ENCODE data around the gene PDE6G.
A peak's percentile ranks its signal among the peaks of the same experiment; 100 is the strongest.
"Not testable (repeated sequence)": the region's sequence is repeated elsewhere in the genome, so short reads cannot be mapped to it uniquely, and the experiment has no call there.

The PDE6G gene

GRCh38 chr17:81635431-81635830 lies 20.9 kb downstream of the PDE6G start:
- no peak for DNase-seq (ENCODE audit: low read depth)

GRCh38 chr17:81631482-81631881 lies 24.9 kb downstream of the PDE6G start:
- DNase-seq (ENCODE audit: low read depth): no peak

DNA sequence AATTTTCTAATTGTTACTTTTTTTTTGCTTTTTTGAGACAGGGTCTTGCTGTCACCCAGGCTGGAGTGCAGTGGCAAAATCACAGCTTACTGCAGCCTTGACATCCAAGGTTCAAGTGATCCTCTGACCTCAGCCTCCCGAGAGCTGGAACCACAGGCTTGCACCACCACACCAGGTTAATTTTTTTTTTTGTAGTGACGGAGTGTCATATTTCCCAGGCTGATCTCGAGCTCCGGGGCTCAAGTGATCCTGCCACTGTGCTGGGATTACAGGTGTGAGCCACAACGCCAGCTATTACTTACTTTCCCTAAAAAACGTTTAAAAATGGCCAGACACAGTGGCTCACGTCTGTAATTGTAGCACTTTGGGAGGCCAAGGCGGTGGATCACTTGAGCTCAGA lies 26.1 kb downstream of the PDE6G start:
- DNase-seq (ENCODE audit: low read depth): no peak

DNA sequence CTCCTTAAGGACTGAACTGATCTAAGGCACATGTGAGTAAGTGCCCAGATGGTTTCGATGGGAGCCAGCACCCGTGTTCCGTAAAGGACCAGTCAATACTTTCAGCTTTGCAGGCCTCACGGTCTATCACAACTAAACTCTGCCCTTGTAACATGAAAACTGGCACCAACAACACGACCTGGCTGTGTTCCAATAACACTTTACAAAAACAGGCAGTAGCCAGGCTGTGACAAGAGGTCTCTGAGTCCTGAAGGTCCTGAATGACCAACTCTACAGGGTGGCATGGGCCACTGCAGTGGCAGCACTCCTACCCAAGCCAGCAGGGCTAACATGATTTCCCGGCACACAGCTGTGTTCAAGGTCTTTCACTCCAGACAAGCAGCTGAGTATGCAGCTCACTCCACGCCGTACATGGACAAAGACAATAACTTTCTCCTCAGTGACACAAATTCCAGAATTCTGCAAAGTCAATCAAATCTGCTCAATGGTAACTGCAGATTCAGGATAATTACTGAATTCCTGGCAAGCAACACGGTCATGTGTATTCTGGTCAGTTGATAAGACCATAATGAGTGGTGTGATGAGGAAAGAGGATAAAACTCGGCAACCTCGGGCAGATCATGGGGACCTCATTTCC lies 34.7 kb downstream of the PDE6G start:
- no peak for DNase-seq (ENCODE audit: low read depth)

GRCh38 chr17:81618307-81618706 lies 38.0 kb downstream of the PDE6G start:
- DNase-seq (ENCODE audit: low read depth): not testable (repeated sequence)

DNA sequence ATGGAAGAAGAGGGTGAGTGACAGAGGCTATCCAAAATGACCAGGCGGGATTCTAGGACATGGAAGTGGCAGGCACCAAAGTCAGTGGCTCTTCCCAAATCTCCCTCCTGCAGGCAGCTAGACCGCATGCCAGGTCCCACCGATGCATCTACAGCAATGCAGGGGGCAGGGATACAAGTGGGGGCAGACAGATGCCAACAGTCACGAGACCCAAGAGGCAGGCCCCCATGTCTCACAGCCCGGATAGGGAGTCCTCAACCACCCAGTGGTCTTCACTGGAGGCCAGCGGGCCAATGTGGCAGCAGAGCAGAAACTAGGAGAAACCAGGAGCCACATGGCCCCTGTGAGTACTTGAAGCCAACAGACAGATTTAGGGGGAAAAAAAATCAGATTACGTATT lies 39.5 kb downstream of the PDE6G start:
- no peak for DNase-seq (ENCODE audit: low read depth)

DNA sequence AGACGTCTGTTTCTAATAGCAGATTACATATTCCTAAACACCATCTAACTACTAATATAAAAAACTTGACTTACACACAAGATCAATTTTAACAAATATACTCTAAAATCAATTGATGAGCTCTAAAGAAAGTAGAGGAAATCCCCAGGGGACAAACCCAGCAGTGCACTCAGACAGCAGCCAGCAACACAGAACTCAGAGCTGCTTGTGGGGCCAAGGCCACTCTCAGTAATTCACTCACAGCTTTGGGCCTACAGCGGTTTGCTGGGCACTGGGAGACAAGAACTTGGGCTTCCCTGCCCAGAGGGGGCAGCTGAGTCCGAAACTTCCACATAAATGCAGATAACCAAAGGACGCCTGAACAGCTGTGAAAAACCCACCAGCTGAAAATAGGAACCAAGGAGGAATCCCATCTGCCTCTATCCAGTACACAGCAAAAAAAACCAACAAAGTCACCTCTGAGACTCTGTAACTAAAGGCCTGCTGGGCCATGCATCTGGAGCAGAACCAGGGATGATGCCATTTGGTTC lies 40.9 kb downstream of the PDE6G start:
- DNase-seq (ENCODE audit: low read depth): no peak

DNA sequence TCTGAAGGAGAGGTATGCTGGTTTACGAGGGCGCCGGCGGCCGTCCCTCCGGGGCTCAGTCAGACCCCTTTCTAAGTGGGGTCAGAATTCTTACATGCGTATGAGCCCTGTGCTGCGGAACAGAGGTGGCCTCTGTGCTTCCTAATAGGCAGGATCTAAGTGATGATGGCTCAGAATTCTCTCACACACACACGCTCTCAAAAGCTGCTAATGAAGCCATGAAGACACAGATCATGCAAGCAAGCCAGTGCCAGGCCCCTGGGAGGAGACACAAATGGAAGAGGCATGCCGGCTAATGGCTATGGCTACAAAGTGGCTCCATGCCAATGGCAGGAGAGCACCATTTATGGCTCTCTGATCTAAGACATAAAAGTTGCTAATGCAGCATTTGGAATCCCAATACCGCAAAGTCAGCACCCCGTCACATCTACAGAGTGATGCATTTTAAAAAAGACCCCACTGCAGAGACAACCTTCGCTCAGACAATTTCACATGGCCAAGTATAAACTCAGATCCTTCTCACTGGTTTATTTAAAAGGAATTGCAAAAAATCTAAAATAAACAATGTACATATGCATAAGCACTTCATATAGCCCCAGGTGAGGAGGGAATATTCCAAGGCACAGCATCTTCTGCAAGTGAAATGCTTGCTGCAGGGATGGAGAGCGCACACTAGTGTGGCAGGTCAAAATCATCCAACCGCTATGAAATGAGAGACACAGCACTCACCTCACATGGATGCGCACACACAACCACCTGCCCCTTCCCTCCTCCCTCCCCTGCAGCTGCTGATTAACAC lies 44.0 kb downstream of the PDE6G start:
- DNase-seq (ENCODE audit: low read depth): no peak

DNA sequence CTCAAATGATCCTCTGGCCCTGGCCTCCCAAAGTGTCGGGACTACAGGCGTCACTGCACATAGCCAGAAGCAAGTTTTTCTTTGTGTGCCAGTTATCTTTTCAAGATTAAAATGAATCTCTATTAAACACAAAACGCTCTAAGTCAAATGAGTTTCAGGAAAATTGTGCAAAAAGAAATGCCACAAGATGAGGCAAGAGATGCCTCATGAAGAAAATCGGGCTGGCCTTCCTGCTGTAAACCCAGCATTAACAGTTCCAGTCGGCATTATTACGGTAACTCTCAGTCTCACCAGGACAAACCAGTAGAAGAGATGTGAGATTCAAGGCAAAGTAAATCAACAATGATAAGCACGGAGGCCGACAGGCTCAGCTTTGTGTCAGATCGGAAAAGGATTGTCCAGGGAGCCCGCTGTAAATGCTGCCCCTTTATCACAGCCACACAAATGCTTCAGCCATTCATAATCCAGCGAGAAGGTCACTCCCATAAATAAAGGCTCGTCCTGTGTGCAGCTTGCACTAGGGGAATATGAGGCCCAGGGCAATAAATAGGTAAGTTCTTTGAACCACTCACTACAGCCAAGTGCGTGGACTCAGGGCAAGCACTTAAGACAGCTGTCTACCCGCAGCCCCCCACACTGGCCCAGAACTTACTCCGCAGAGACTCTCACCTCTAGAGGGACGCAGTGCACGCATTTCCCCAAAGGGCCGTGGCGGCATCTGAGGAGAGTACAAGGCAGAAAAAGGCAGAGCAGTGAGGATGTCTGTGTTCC lies 46.6 kb downstream of the PDE6G start:
- no peak for DNase-seq (ENCODE audit: low read depth)

DNA sequence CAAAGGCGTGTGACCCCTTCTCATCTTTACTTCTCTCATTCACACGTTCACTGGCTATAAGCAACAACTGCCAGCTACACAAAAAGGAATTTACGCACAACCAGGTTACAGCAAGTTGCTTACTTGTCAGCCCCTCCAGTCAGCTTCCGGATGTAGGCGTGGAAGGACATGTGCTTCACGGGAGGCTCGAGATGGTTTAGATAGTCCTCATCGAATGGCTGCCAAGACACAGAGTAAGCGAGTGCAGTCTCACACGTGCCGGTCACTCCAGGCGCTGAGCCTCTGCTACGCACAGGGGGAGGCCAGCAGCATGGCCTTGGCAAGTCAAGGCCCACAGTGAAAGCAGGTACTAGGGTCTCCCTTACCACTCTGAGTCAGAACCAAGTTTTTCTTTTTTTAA lies 47.7 kb downstream of the PDE6G start:
- no peak for DNase-seq (ENCODE audit: low read depth)

- no peak for DNase-seq (ENCODE audit: low read depth)
These were observed 48.3 kb downstream of the PDE6G start for GRCh38 chr17:81608082-81608481.

GRCh38 chr17:81607431-81607830 lies 48.9 kb downstream of the PDE6G start:
- no peak for DNase-seq (ENCODE audit: low read depth)

DNA sequence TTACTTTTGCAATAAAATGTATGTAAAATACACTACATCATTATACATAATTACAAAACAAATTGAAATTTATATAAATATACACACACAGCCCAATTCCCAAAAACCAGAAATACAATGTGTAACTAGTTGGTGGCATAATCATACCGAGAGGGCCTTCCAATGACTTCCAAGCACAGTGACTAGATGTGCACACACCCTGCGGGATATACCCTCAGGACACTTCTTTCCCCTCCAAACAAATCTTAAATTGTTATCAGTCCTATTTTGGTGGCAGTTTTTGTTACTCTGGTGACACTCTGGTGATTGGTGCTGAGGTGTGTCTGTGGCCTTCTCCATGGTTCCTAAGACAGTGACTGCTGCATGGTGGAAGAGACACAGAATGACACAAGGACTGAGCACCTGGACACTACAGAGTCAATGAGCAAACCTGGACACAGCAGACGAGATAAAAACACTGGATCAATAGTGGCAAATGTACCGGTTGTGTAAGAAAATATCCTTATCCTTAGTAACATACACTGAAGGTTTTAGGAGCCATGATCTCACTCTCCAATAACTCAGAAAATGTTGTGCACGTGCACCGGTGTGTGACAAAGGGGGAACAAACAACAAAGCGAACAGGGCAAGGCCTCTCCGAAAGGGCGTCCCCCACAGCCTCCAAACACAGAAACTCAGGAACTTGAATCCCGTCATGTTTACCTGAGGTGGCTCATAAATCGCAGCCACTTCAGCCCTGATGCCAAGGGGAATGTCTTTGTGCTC lies 52.3 kb downstream of the PDE6G start:
- DNase-seq (ENCODE audit: low read depth): no peak

DNA sequence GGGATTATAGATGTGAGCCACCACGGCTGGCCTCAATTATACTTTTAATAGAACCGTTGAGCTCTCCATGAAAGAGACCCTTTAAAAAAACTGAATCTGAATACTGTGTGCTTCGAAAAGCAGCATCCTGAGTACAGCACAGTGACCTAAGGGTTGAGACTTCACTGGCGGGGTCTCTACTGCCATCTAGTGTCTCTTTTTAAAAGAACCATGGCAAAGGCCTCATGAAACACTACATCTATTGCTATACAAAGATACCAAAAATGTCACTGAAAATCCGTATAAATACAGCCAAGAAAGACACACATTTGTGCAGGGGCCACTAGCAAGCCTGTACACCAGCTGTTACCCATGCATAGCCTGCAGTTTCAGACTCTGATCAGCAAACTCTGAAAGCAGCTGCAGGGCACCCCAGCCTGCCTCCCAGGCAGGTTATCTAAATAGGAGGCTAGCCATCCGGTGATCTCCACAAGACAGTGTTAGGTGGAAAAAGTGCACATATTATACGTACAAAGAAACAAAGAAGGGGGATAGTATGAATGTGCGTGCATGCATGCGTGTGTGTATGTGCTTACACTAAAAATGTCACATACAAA lies 54.7 kb downstream of the PDE6G start:
- peak; percentile 19 for DNase-seq (ENCODE audit: low read depth)
